GM13977 (cell line): Measurements from ENCODE around the gene FERMT1.
"Not testable (repeated sequence)": the region's sequence is repeated elsewhere in the genome, so short reads cannot be mapped to it uniquely, and the experiment has no call there.

Source experiments
- DNase-seq: peaks from one replicate; pipeline ENCODE4 v3.0.0; 2012; ENCODE audit warnings: low spot score
- in situ Hi-C: fragments of 300-500 bp; cut with MboI; formaldehyde crosslinking; loops from one replicate; pipeline ENCODE4 v1.12.0; 2022; ENCODE audit warnings: low sequenced_read_pairs, low pct_unique_long_range_greater_than_20kb, mixed read lengths, inconsistent platforms; ENCODE audit not compliant: unreplicated experiment
- TF ChIP-seq, protein P1 (sequence below): IDR thresholded peaks from 2 replicates; pipeline ENCODE4 v1.5.1; 2012; ENCODE audit warnings: mild to moderate bottlenecking, control low read depth; ENCODE audit not compliant: insufficient read depth; ENCODE audit errors: extremely low read depth, missing control alignments

The FERMT1 gene

DNA sequence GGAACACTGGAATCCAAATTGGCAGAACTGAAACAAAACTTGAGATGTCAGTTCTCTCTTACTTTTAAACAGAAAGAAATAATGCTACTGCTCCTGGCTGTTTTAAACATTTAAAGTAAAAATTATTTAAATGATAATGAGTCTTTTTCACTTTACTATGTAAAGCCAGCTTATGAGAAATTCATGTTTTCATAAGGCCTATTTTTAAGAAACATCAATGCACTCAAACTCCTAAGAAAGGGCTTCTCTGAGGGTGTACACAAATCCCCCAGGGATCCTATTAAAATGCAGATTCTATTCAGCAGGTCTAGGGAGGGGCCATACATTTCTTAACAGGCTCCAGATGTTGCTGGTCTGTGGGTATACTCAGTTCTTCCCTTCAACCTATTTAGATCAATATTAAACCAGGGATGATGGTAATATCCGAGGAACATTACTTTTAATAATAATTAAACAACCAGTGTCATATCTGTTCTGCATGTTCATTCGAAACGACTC is 2.3 kb downstream of the FERMT1 start:
- TF ChIP-seq, protein P1, sequence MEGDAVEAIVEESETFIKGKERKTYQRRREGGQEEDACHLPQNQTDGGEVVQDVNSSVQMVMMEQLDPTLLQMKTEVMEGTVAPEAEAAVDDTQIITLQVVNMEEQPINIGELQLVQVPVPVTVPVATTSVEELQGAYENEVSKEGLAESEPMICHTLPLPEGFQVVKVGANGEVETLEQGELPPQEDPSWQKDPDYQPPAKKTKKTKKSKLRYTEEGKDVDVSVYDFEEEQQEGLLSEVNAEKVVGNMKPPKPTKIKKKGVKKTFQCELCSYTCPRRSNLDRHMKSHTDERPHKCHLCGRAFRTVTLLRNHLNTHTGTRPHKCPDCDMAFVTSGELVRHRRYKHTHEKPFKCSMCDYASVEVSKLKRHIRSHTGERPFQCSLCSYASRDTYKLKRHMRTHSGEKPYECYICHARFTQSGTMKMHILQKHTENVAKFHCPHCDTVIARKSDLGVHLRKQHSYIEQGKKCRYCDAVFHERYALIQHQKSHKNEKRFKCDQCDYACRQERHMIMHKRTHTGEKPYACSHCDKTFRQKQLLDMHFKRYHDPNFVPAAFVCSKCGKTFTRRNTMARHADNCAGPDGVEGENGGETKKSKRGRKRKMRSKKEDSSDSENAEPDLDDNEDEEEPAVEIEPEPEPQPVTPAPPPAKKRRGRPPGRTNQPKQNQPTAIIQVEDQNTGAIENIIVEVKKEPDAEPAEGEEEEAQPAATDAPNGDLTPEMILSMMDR: no peak
- in situ Hi-C loops: no loop called here
- no peak for DNase-seq

DNA sequence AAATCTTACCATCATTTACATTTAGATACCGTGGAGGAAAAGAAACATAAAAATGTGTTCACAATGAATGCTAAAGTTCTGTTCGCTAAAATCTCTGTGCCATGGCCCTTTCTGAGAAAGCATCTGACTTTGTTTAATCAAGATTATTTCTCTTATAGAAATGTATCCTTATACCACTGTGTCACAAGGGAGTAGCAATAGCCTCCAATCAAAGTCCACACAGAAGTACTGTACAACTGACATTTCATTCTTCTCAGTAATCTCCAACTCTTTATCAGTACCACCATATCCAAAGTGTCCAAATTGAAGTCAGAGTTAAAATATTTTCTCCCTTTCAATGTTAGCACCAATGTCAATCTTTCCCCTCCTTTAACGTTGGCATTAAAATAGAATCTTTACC is 6.1 kb downstream of the FERMT1 start:
- in situ Hi-C loops: no loop called here
- DNase-seq: no peak

DNA sequence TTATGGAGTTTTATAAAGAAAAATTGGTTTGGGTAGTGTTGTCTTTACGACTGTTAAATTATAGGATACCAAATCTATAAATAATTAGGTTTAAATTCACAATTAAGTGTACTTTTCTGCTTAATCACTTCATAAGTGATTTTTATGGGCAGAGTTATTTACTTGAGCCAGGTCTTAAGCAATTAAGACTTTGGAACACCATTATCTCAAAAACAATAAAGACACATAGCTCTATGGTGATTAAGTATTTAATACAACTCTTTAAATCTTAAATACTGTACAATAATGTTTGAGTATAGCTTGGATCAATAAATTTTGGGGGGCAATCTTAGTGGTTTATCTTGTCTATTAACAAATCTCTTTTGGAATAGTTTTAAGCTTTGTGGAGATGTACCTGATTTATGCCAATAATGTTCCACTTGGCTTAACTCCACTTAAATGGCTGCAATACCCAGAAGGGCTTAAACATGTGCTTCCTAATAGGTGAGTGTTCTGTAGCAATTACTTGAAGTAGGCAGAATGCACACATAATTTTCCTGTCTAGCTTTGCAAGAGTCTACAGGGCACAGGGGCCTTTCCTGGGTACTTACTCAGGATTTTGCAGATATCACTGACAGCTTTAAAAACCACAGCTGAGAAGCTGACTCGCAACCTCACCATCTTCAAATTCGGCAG is 7.5 kb downstream of the FERMT1 start:
- DNase-seq: no peak
- TF ChIP-seq, protein P1: no peak
- in situ Hi-C loops: no loop called here

More for the DNA sequence above, 6.1 kb downstream of the FERMT1 start:
- TF ChIP-seq, protein P1: no peak

DNA sequence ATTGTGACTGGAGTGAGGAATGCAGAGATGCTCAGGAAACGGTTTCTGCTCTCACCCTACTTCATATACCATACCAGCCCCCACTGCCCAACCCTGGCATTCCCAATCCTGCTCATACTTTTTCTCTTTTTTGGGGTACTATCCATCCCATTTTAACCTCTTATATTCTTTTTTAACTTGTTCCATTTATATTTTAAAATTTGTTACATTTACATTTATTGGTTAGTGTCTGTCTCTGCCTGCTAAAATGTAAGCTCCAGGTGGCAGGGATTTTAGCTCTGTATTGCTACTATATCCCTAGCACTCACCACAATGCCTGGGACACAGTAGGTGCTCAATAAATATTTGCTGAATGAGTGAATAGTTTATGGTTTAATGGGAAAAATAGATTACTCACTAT is 8.1 kb downstream of the FERMT1 start:
- TF ChIP-seq, protein P1: no peak
- in situ Hi-C loops: no loop called here
- no peak for DNase-seq

DNA sequence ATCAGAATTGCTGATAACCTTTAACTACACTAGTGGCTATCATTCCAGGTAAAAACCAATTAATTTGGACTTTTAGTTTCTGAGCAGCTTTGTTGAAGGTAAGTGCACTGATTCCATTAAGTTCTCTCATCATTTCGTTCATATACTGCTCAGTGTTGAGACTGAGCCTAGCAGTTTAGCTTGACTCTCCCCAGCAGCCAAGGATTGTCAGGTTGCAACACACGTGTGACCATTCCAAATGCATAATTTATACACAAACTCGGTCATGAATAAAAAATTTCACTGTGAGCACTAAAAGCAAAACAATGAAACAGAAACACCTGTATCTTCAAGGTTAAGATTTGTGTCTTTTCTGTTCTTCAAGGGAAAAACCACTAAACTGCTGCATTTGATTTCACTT is 8.9 kb downstream of the FERMT1 start:
- DNase-seq: no peak
- TF ChIP-seq, protein P1: no peak
- in situ Hi-C loops: no loop called here

DNA sequence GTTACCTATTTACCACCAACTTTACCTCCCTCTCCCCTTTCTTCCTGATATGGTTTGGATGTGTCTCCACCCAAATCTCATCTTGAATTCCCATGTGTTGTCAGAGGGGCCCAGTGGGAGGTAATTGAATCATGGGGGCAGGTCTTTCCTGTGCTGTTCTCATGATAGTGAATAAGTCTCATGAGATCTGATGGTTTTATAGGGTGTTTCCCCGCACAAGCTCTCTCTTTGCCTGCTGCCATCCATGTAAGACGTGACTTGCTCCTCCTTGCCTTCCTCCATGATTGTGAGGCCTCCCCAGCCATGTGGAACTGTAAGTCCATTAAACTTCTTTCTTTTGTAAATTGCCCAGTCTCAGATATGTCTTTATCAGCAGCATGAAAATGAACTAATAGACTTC is 9.9 kb downstream of the FERMT1 start:
- DNase-seq, in situ Hi-C loops: not testable (repeated sequence)

DNA sequence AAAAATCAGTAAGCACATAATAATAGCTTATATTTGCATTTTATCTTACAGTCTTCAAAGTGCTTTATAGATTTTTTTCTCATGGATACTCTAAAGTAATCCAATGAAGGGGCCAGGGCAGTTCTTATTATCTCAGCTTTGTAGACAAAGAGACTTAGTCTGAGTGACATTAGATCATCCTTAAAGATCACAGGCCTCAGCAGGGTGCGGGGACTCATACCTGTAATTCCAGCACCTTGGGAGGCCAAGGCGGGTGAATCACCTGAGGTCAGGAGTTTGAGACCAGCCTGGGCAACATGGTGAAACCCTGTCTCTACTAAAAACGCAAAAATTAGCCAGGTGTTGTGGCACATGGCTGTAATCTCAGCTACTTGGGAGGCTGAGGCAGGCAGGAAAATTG is 14.5 kb downstream of the FERMT1 start:
- no peak for DNase-seq

More for the DNA sequence above, 14.5 kb downstream of the FERMT1 start:
- in situ Hi-C loops: no loop called here
- TF ChIP-seq, protein P1: no peak
